Esophagus squamous epithelium (tissue), 5 donors: ENCODE measurements around the gene MEDAG. TPM values are rescaled to one million over a fixed set of nuclear protein-coding genes. Genes with fewer than 3 reads are reported as not detected.

ENCODE experiments used
- DNase-seq: peaks from one replicate; lab custom pipeline; 2025; lab: John Stamatoyannopoulos, UW
- H3K27ac ChIP-seq, 4 donors: fragments of 200-600 bp; sonication (generic); one replicate each; pipeline ENCODE4 v1.5.1; 2016 to 2019; ENCODE audit warnings: mild to moderate bottlenecking in 1 of 4
- H3K27me3 ChIP-seq, 4 donors: fragments of 200-600 bp; sonication (generic); 1 replicate in 3 of 4; 2 replicates in 1 of 4; pipeline versions ENCODE4 v1.5.1 to v1.6.0; 2017 to 2021; ENCODE audit warnings: antibody characterized with exemption in 1 of 4
- H3K36me3 ChIP-seq, 3 donors: fragments of 200-600 bp; sonication (generic); one replicate each; pipeline ENCODE4 v1.5.1; 2016 to 2019
- H3K4me1 ChIP-seq, 3 donors: fragments of 200-600 bp; sonication (generic); one replicate each; pipeline ENCODE4 v1.5.1; 2017 to 2019
- H3K4me3 ChIP-seq, 4 donors: fragments of 200-600 bp; sonication (generic); 1 replicate in 3 of 4; 2 replicates in 1 of 4; pipeline ENCODE4 v1.5.1; 2016 to 2019; ENCODE audit warnings: mild to moderate bottlenecking in 2 of 4, moderate library complexity in 1 of 4
- H3K9me3 ChIP-seq, 3 donors: fragments of 200-600 bp; sonication (generic); one replicate each; pipeline ENCODE4 v1.5.1; 2016 to 2019
- POLR2A ChIP-seq, 4 donors: fragments of 450-650 bp; IDR thresholded peaks; one replicate each; pipeline ENCODE4 v1.6.1; 2017; ENCODE audit warnings: antibody characterized with exemption in 4 of 4, mild to moderate bottlenecking in 4 of 4, moderate library complexity in 3 of 4
- whole genome bisulfite sequencing, 2 donors: methylation state at CpG; one replicate each; pipeline ENCODE4 v1.1.5; 2018; 5-methylcytosine and 5-hydroxymethylcytosine counted together
- intact Hi-C: fragments of 100-400 bp; cut with DNase I; formaldehyde crosslinking; loops from one replicate; pipeline ENCODE4 v1.15.0; 2022
- total RNA-seq, 4 donors: library from RNA; depleted of rRNA; stranded (reverse); fragments of >200 nt; gene quantifications; one replicate each; pipeline ENCODE4 v1.1.0, GENCODE V29; 2016
- TF ChIP-seq, protein P1 (sequence below), 6 experiments: fragments of 450-650 bp in 4 of 6; fragments of 200-600 bp in 2 of 6; sonication (generic) in 2 of 6; IDR thresholded peaks; one replicate each; pipeline ENCODE4 v1.5.1; 2016 to 2019; ENCODE audit warnings: antibody characterized with exemption in 6 of 6, mild to moderate bottlenecking in 4 of 6, moderate library complexity in 4 of 6
- donor health status: DM: yes; HTN: yes; CAD: no.

The MEDAG gene
- total RNA-seq, 4 donors from 2014 or later = 1.1 to 11.3 (median 6.3) TPM

DNA sequence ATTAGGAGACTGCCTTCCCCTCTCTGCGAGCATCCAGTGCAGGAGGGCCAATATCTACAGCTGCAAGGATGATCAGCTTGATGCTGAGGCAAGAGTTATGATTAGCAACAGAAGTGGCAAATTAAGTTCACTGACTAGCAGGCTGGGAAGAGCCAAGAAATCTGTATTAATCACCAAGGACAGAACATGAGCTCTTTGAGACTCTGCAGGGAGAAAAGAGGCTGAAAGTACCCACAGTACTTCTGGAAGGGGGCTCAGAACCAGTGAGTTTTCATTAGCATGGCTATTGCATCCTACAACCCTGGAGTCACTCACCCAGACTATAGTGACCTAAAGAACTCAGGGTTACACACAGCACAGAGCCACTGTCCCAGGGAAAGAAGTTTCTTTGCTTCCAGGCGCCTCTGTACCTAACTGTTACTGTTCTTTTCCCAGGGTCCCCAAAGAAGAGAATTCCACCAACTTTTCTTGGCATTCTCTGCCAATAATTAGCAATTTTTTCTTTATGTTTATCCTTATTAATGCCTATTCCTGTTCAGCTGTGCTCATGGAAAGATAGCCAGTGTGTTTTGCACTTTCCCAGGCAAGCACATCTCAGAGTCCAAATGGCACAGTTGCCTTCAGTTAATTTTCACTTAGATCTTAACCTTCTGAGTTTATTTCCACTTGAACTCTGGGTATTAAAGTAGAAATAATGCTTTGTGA is 25.8 kb upstream of the MEDAG start:
- Histone ChIP-seq H3K9me3 (no peaks in the 10 kb centered on the region), H3K27ac (peak overlapping the region in 3 of 4 donors; percentile 55 to 80 (median 78)), H3K4me3 (no peak overlapping the region), H3K36me3 (no peaks in the 10 kb centered on the region), H3K4me1 (peaks cover 0 to 24% (median 11%) of the 10 kb centered on the region in 3 donors), H3K27me3 (peaks cover 0 to 5% (median 0%) of the 10 kb centered on the region in 4 donors)
- no peak for DNase-seq
- TF ChIP-seq POLR2A (IDR thresholded peaks at IDR 0.05) = no peak
- TF ChIP-seq, protein P1, sequence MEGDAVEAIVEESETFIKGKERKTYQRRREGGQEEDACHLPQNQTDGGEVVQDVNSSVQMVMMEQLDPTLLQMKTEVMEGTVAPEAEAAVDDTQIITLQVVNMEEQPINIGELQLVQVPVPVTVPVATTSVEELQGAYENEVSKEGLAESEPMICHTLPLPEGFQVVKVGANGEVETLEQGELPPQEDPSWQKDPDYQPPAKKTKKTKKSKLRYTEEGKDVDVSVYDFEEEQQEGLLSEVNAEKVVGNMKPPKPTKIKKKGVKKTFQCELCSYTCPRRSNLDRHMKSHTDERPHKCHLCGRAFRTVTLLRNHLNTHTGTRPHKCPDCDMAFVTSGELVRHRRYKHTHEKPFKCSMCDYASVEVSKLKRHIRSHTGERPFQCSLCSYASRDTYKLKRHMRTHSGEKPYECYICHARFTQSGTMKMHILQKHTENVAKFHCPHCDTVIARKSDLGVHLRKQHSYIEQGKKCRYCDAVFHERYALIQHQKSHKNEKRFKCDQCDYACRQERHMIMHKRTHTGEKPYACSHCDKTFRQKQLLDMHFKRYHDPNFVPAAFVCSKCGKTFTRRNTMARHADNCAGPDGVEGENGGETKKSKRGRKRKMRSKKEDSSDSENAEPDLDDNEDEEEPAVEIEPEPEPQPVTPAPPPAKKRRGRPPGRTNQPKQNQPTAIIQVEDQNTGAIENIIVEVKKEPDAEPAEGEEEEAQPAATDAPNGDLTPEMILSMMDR (IDR thresholded peaks at IDR 0.05) = no peak
- WGBS, 2 donors = 71 to 94% methylated on average over 2 of the region's 2 CpGs
- intact Hi-C loops = no loop called here

- peaks cover 0 to 24% (median 11%) of the 10 kb centered on the region in 3 donors for H3K4me1 ChIP-seq
- peaks cover 0 to 5% (median 0%) of the 10 kb centered on the region in 4 donors for H3K27me3 ChIP-seq
- 31 to 53% methylated on average over 4 of the region's 4 CpGs for WGBS, 2 donors
- H3K36me3 ChIP-seq = no peaks in the 10 kb centered on the region
- H3K4me3 ChIP-seq = no peak overlapping the region
- DNase-seq = no peak
- peak overlapping the region; percentile 51 to 80 (median 66) for H3K27ac ChIP-seq
- intact Hi-C loops = no loop called here
- H3K9me3 ChIP-seq = no peaks in the 10 kb centered on the region
- no peak for TF ChIP-seq POLR2A (IDR thresholded peaks at IDR 0.05)
- TF ChIP-seq, protein P1 (IDR thresholded peaks at IDR 0.05) = no peak
Measured at GRCh38 chr13:30880856-30881155, 25.3 kb upstream of the MEDAG start.

DNA sequence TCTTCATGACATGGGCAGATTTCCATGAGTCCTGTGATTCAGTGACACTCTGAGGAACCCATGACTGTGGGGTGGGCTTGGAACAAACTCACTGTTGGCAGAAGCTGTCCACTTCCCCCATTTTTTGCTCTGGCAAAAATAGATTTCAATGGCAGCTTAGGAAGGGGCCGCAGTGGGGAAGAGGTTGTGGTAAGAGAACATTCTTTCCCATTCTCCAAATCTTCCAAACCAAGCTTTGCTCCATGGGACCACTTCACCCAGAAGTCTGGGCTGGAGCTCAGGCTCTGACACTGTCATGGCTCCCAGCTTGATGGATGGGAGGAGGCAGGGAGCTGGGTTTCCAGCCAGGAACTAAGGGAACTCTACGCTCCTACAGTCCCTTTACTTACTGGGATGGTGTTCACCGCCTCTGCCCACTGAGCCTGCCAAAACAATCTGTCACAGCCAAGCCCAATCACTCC is 24.9 kb upstream of the MEDAG start:
- 58 to 75% methylated on average over 3 of the region's 3 CpGs for WGBS, 2 donors
- DNase-seq = no peak

GRCh38 chr13:30882026-30882850 is 23.8 kb upstream of the MEDAG start:
- Histone ChIP-seq H3K27ac (peak overlapping the region in 3 of 4 donors; percentile 51 to 80 (median 78)), H3K4me1 (peaks cover 0 to 24% (median 11%) of the 10 kb centered on the region in 3 donors), H3K36me3 (no peaks in the 10 kb centered on the region), H3K9me3 (no peaks in the 10 kb centered on the region), H3K27me3 (peaks cover 0 to 5% (median 0%) of the 10 kb centered on the region in 4 donors), H3K4me3 (no peak overlapping the region)
- intact Hi-C loops = no loop called here
- DNase-seq = no peak
- TF ChIP-seq, protein P1 (IDR thresholded peaks at IDR 0.05) = no peak
- TF ChIP-seq POLR2A (IDR thresholded peaks at IDR 0.05) = no peak
- 65 to 67% methylated on average over 8 of the region's 8 CpGs for WGBS, 2 donors

More for the DNA sequence above, 24.9 kb upstream of the MEDAG start:
- Histone ChIP-seq H3K4me1 (peaks cover 0 to 24% (median 11%) of the 10 kb centered on the region in 3 donors), H3K27me3 (peaks cover 0 to 5% (median 0%) of the 10 kb centered on the region in 4 donors), H3K27ac (peak overlapping the region; percentile 51 to 80 (median 66)), H3K4me3 (no peak overlapping the region), H3K36me3 (no peaks in the 10 kb centered on the region), H3K9me3 (no peaks in the 10 kb centered on the region)
- TF ChIP-seq, protein P1 (IDR thresholded peaks at IDR 0.05) = no peak
- TF ChIP-seq POLR2A (IDR thresholded peaks at IDR 0.05) = no peak
- intact Hi-C loops = no loop called here
